AG04450 (cell line): ENCODE results near the gene CST4. TPM values are rescaled to one million over a fixed set of nuclear protein-coding genes. Genes with fewer than 3 reads are reported as not detected.
"Not testable (repeated sequence)": the region's sequence is repeated elsewhere in the genome, so short reads cannot be mapped to it uniquely, and the experiment has no call there.

Experiments
- CTCF ChIA-PET: fragments of 300-600, 350-600 bp; formaldehyde crosslinking; extraction: SDS; loops from one replicate; lab custom pipeline; 2022; ENCODE audit warnings: antibody characterized with exemption, inconsistent platforms; lab: Charles Lee
- POLR2A ChIA-PET: fragments of 350-600 bp; formaldehyde crosslinking; extraction: SDS; loops from one replicate; lab custom pipeline; 2021; ENCODE audit warnings: antibody characterized with exemption, inconsistent platforms; lab: Yijun Ruan, JAX
- DNase-seq: peaks from one replicate; pipeline ENCODE4 v3.0.0-alpha.2; 2011; ENCODE audit warnings: low read depth, low spot score
- H3K27ac ChIP-seq: one replicate; pipeline ENCODE4 v1.5.1; 2012; ENCODE audit warnings: low read depth, low read length, control low read depth
- H3K27me3 ChIP-seq: one replicate; pipeline ENCODE4 v1.6.0; 2012; ENCODE audit warnings: low read length; ENCODE audit not compliant: control insufficient read depth, insufficient read depth
- H3K4me3 ChIP-seq: 2 replicates; pipeline ENCODE4 v1.5.1; 2011; ENCODE audit warnings: mild to moderate bottlenecking, low read depth, low read length, control low read depth
- H3K9me3 ChIP-seq: 2 replicates; pipeline ENCODE4 v1.5.1; 2012; ENCODE audit warnings: low read length; ENCODE audit not compliant: control insufficient read depth, insufficient read depth
- CTCF ChIP-seq: IDR thresholded peaks from 2 replicates; pipeline ENCODE4 v1.5.1; 2011; ENCODE audit warnings: low read depth, low read length, control low read depth, inconsistent platforms
- polyA plus RNA-seq: library from polyadenylated mRNA; depleted of rRNA; stranded (reverse); fragments of >200 nt; gene quantifications from 2 replicates; pipeline ENCODE4 v1.2.3, GENCODE V29; 2011

CST4 gene
- polyA plus RNA-seq, 1 experiment = not detected

GRCh38 chr20:23690581-23690980, 1.7 kb upstream of the CST4 start:
- Histone ChIP-seq H3K9me3 (no peaks in the 10 kb centered on the region), H3K27ac (no peak overlapping the region), H3K4me3 (no peak overlapping the region), H3K27me3 (no peaks in the 10 kb centered on the region)
- CTCF ChIA-PET = no interaction called here
- no peak for TF ChIP-seq CTCF
- POLR2A ChIA-PET = interaction anchor here (0.6 kb wide), 1 partner anchor 61 kb away, joined by 4 read pairs; no protein-coding TSS in a partner anchor
- DNase-seq = no peak

GRCh38 chr20:23689399-23689690, 507 bp upstream of the CST4 start:
- no peaks in the 10 kb centered on the region for H3K27me3 ChIP-seq
- DNase-seq = no peak
- H3K27ac ChIP-seq = no peak overlapping the region
- no peak for TF ChIP-seq CTCF
- ChIA-PET POLR2A (no interaction called here), CTCF (no interaction called here)
- no peaks in the 10 kb centered on the region for H3K9me3 ChIP-seq
- H3K4me3 ChIP-seq = no peak overlapping the region

GRCh38 chr20:23687986-23688385, 852 bp downstream of the CST4 start:
- CTCF ChIA-PET = interaction anchor here (1.7 kb wide), 1 partner anchor 19 kb away, joined by 5 read pairs; no protein-coding TSS in a partner anchor
- no peak for TF ChIP-seq CTCF
- no peaks in the 10 kb centered on the region for H3K9me3 ChIP-seq
- POLR2A ChIA-PET = no interaction called here
- no peak overlapping the region for H3K27ac ChIP-seq
- H3K27me3 ChIP-seq = peaks cover 2% of the 10 kb centered on the region
- no peak for DNase-seq
- H3K4me3 ChIP-seq = no peak overlapping the region

GRCh38 chr20:23686046-23686750, 2.6 kb downstream of the CST4 start:
- DNase-seq = no peak
- ChIA-PET POLR2A (no interaction called here), CTCF (no interaction called here)
- Histone ChIP-seq H3K27me3 (peaks cover 2% of the 10 kb centered on the region), H3K27ac (no peak overlapping the region), H3K4me3 (no peak overlapping the region), H3K9me3 (no peaks in the 10 kb centered on the region)
- TF ChIP-seq CTCF = no peak

- DNase-seq, H3K9me3 ChIP-seq, H3K4me3 ChIP-seq, H3K27ac ChIP-seq, H3K27me3 ChIP-seq, CTCF ChIA-PET: not testable (repeated sequence)
- POLR2A ChIA-PET = interaction anchor here (0.6 kb wide), 1 partner anchor 23 kb away, joined by 3 read pairs; no protein-coding TSS in a partner anchor
Observed at GRCh38 chr20:23685529-23685896, 3.3 kb downstream of the CST4 start.
